Stimulated activated CD8-positive, alpha-beta memory T cell treated with anti-CD3 and anti-CD28 coated beads, Interleukin-12 subunit alpha, Interleukin-12 subunit beta, amount 100 ng/mL, for 4 hours (primary cell): Measurements from ENCODE around the gene EPS8L1.
A peak's percentile ranks its signal among the peaks of the same experiment; 100 is the strongest.

Experiments used
- DNase-seq: peaks from one replicate; pipeline ENCODE4 v3.0.0-alpha.2; 2020; ENCODE audit warnings: low read depth

The EPS8L1 gene

DNA sequence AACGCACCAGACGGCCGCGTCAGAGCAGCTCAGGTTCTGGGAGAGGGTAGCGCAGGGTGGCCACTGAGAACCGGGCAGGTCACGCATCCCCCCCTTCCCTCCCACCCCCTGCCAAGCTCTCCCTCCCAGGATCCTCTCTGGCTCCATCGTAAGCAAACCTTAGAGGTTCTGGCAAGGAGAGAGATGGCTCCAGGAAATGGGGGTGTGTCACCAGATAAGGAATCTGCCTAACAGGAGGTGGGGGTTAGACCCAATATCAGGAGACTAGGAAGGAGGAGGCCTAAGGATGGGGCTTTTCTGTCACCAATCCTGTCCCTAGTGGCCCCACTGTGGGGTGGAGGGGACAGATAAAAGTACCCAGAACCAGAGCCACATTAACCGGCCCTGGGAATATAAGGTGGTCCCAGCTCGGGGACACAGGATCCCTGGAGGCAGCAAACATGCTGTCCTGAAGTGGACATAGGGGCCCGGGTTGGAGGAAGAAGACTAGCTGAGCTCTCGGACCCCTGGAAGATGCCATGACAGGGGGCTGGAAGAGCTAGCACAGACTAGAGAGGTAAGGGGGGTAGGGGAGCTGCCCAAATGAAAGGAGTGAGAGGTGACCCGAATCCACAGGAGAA lies 39.9 kb downstream of the EPS8L1 start:
- no peak for DNase-seq

DNA sequence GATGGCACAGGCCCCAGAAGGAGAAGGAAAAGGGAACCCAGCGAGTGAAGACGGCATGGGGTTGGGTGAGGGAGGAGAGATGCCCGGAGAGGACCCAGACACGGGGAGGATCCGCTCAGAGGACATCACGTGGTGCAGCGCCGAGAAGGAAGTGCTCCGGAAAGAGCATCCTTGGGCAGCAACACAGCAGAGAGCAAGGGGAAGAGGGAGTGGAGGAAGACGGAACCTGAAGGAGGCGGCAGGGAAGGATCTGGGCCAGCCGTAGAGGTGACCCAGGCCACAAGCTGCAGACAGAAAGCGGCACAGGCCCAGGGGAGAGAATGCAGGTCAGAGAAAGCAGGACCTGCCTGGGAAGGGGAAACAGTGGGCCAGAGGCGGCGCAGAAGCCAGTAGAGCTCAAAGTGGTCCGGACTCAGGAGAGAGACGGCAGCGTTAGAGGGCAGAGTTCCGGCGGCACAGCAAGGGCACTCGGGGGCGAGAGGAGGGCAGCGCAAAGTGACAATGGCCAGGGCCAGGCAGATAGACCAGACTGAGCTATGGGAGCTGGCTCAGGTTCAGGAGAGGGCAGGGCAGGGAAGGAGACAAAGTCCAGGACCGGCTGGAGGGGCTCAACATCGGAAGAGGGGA lies 40.7 kb downstream of the EPS8L1 start:
- peak; percentile 22 for DNase-seq

DNA sequence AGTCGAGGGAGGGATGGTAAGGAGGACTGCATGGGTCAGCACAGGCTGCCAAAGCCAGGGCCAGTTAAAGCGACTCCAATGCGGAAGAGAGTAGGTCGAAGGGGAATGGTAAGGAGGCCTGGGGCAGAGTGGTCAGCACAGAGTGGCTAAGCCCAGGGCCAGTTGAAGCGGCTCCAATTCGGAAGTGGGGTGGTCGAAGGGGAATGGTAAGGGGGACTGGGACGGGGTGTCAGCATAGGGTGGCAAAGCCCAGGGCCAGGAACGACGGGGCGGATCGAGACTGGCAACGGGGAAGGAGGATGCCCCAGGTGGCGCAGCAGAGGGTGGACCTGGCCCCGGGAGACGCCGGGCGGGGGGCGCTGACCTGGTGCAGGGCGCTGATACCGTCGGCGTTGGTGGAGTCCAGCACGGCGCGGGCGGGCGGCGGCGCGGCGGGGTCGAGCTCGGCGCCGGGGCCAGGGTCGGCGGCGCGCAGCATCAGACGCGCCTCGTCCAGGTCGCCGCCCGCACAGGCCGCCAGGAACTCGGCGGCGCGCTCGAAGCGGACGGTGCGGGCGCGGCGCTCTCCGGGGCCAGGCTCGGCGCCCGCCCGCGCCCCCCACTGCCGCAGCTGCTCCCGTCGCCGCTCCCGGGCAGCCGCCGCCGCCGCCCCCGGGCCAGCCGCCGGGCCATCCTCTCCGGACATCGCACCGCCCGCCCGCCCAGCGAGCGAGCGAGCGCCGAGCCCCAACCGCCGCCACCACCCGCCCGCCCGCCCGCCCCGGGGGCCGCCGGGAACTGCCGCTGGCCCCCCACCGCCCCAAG lies 41.4 kb downstream of the EPS8L1 start, which contains the start of gene PPP1R12C:
Gene PPP1R12C (minus strand): TSS at position 779 of the 804 bp plus-strand sequence. CDS start 94 bp downstream, at position 685.
- no peak for DNase-seq

DNA sequence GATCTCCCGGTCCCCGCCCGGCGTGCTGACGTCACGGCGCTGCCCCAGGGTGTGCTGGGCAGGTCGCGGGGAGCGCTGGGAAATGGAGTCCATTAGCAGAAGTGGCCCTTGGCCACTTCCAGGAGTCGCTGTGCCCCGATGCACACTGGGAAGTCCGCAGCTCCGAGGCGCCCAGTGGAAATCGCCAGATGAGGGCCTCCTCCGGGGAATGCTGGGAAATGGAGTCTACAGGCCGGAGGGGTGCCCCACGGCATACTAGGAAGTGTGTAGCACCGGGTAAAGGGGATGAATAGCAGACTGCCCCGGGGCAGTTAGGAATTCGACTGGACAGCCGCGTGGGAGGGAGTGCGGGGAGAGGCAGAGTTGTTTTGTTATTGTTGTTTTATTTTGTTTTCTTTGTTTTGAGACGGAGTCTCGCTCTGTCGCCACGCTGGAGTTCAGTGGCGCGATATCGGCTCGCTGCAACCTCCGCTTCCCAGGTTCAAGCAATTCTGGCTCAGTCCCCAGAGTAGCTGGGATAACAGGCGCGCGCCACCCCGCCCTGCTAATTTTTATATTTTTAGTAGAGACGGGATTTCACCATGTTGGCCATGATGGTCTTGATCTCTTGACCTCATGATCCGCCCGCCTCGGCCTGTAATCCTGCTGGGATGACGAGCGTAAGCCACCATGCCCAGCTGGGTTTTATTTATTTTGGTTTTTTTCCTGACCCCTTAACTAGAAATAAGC lies 42.2 kb downstream of the EPS8L1 start:
- peak; percentile 98 for DNase-seq

DNA sequence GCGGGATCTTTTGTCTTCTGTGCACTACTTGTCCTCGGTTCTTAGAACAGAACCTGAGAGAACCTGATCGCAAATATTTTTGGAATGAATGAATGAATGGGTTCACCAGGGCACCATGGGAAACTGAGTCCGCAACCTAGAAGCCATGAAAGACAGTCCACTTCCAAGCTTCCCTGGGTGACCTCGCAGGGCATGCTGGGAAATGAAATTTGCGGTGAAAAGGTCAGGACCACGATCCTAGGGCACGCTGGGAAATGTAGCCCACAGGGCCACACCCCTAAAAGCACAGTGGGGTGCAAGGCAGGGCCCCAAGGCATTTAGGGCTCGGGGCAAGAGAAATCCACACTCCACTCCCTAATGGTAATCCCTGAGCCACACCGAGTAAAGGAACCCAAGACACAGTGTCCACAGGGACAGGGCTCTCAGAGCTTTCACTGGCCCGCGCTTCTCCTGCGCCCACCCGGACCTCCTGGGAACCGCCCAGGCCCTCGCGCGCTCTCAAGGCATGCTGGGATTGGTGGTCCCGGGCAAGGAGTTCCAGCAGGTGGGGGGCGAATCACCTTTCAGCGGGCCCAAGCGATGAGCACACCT lies 42.8 kb downstream of the EPS8L1 start:
- DNase-seq: no peak

DNA sequence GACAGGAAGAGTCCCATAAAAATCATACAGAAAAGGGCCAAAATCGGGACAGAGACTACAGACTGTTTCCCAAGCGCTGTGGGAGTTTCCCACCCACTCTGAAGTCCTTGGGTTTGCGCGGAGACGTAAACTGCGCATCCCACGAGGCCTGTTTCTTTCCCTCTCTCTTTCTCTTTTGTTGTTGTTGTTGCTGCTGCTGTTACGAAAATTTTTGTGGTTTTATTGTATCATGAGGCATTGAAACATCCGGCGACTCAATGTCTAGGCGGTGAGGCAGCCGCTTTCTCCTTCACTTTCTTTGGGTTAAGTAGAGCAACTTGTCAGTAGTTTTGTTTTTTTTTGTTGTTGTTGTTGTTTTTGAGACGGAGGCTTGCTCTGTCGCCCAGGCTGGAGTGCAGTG lies 43.4 kb downstream of the EPS8L1 start:
- DNase-seq: no peak

DNA sequence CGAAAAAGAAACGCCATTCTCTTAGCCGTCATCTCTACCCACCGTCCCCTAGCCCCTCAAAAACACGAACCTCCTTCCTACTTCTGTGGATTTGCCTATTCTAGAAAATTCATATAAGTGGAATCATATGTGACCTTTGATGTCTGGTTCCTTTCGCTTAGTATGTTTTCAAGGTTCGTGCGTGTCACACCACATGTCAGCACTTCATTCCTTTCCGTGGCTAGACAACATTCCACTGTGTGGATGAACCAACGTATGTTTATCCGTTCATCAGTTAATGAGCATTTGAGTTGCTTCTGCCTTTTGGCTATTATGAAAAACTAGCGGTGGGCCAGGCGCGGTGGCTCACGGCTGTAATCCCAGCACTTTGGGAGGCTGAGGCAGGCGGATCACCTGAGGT lies 55.8 kb downstream of the EPS8L1 start:
- no peak for DNase-seq

DNA sequence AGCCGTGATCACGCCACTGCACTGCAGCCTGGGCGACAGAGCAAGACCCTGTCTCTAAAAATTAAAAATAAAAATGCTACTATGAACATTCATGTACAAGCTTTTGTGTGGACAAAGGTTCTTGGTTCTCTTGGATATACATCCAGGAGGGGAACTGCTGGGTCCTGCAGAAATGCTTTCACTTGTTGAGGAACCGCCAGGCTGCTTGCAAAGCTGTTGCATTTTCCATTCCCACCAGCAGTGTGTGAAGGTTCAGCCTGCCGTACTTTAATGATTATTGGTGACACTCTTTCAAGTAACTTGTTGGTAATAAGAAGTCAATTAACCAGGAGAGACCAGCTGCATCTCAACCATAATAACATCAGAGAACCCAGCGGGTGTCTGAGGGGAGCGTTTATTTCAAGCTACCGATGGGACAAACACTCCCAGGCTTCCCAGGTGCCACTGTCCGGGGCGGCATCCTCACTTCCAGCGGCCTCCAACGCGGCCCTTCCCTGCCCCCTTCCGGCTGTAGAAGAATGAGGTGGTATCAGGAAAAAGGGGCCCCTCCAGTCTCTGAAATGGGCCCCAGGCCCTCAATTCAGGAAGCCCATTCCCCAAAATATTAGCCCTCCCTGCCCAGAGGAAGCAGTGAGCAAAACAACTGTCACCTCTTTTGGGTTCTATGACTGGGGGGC lies 56.9 kb downstream of the EPS8L1 start:
- no peak for DNase-seq

DNA sequence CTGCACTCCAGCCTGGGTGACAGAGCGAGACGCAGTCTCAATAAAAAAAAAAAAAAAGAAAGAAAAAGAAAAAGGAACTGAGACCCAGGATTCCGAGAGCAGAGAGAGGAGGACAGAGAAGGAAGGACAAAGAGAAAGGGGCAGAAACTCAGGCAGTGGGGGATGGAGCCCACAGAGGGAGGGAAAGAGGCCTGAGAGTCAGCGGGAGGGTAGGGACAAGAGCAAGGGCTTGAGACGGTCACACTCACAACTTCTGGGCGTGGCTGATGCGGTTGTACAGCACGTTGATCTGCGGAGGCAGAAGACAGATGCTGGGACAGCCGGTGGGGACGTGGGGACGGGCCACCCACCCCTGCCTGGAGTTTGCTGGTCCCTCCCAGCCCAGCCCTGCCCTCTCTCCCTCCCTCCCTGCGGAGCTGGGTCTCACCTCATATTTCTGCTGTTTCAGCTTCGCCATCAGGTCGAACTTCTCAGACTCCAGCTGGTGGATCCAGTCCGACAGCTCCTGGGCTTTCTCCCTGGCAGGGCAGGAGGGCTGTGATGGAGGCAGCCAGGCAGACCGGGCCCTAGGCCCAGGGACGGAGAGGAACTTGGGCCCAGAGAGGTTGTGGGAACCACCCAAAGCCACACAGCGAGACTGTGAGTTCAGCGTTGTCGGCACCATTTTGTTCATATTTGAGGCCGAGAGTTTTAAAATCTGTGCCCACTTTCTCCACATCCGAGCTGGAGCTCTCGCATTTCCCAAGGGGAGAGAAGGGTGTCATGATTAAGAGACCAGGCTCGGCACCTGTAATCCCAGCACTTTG lies 58.2 kb downstream of the EPS8L1 start:
- DNase-seq: no peak

DNA sequence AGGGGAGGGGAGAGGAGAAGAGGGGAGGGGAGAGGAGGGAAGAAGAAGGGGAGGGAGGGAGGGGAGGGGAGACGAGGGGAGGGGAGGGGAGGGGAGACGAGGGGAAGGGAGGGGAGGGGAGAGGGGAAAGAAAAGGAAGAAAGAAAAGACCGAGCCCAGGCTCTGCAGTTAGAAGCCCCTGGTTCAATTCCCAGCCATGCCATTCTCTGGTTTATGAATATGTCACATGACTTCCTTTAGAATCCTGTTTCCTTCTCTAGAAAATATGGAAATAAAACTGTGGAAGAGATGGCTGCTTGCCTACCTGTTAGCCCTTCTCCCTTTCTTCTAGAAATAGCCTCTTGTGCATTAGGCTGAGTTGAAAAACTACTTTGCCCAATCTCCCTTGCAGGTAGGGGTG lies 59.1 kb downstream of the EPS8L1 start:
- DNase-seq: no peak

DNA sequence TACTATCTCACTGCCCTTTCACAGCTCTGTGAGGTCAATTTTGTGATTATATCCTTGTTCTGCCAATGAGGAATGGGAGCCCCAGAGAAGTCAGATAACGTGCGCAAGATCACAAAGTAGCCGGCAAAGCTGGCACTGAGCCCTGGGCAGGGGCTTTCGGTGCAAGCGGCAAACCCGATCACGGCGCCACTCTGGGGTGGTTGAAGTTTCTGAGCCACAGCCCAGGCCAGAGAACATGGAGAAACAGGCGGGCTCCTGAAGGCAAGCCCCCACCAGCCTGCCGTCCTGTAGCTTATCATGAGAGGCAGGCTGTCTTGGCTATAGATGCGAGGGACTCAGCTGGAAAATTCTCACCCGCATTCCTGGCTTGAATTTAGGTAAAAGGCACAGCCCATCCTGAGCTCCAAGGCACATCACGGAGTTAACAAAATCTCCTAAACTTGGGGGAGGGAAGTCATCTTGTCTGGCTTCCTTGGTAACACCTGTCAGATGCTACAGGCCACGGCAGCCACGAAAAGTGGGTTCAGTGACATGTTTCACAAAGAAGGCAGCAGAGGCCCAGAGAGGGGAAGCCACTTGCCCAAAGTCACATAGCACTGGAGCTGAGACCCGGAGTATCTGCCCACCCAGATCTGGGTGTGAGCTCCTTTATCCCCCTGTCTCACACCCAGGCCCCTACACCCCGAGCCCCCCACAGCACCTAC lies 60.9 kb downstream of the EPS8L1 start:
- DNase-seq: no peak
